Measurements from ENCODE around the gene RTKN2.

DNA sequence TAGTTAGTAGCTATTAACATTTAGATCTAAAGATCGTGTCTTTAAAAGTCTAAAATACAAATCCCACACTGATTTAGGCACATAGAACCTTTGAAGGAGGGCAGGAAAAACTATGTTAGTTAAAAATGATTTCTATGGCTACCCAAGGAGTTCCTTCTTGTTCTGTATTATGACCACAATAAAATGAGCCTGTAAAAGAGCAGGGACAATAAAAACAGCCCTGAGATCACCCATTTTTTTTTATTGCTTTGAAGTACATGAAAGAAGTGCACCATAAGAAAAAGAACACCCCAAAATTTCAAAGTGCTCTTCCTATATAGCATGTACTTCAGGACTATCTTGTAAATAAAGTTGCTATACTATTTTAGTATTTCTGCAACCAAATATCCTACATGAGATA lies 29.8 kb downstream of the RTKN2 start:
- TF ChIP-seq, protein P1, sequence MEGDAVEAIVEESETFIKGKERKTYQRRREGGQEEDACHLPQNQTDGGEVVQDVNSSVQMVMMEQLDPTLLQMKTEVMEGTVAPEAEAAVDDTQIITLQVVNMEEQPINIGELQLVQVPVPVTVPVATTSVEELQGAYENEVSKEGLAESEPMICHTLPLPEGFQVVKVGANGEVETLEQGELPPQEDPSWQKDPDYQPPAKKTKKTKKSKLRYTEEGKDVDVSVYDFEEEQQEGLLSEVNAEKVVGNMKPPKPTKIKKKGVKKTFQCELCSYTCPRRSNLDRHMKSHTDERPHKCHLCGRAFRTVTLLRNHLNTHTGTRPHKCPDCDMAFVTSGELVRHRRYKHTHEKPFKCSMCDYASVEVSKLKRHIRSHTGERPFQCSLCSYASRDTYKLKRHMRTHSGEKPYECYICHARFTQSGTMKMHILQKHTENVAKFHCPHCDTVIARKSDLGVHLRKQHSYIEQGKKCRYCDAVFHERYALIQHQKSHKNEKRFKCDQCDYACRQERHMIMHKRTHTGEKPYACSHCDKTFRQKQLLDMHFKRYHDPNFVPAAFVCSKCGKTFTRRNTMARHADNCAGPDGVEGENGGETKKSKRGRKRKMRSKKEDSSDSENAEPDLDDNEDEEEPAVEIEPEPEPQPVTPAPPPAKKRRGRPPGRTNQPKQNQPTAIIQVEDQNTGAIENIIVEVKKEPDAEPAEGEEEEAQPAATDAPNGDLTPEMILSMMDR (IDR thresholded peaks at IDR 0.05) = no peak
- TF ChIP-seq POLR2A (IDR thresholded peaks at IDR 0.05; ENCODE audit: low read depth) = no peak
